ENCODE measurements around the gene PDE8A.

DNA sequence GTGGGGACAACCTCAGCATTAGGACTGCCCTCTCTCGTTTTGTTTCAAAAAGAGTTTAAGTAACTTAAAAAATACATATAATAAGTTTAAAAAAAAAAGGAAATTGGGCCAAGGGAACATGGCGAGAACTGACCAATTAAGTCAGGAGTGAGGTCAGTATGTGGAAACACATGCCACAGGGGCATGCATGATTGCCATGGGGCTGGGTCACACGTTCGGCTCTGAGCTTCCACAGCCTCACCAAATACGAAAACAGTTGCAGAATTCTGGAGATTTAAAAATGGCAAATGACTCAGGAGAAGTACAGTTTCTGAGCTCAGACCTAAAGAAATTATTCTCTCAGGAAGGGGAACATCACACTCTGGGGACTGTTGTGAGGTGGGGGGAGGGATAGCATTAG lies 24.1 kb downstream of the PDE8A start:
- TF ChIP-seq, protein P1, sequence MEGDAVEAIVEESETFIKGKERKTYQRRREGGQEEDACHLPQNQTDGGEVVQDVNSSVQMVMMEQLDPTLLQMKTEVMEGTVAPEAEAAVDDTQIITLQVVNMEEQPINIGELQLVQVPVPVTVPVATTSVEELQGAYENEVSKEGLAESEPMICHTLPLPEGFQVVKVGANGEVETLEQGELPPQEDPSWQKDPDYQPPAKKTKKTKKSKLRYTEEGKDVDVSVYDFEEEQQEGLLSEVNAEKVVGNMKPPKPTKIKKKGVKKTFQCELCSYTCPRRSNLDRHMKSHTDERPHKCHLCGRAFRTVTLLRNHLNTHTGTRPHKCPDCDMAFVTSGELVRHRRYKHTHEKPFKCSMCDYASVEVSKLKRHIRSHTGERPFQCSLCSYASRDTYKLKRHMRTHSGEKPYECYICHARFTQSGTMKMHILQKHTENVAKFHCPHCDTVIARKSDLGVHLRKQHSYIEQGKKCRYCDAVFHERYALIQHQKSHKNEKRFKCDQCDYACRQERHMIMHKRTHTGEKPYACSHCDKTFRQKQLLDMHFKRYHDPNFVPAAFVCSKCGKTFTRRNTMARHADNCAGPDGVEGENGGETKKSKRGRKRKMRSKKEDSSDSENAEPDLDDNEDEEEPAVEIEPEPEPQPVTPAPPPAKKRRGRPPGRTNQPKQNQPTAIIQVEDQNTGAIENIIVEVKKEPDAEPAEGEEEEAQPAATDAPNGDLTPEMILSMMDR (IDR thresholded peaks at IDR 0.05; ENCODE audit: extremely low read depth in 1 of 2, insufficient read depth in 1 of 2, low read depth in 1 of 2, low read length in 2 of 2) = no peak
- no peak for TF ChIP-seq POLR2A (IDR thresholded peaks at IDR 0.05; ENCODE audit: low read depth, low read length)
- TF ChIP-seq GATA2 (IDR thresholded peaks at IDR 0.05; ENCODE audit: insufficient read depth, insufficient read length, low read depth, low read length) = no peak
- TF ChIP-seq EZH2 (IDR thresholded peaks at IDR 0.05; ENCODE audit: borderline replicate concordance, low read depth, low read length, severe bottlenecking) = no peak
- TF ChIP-seq, protein P2, sequence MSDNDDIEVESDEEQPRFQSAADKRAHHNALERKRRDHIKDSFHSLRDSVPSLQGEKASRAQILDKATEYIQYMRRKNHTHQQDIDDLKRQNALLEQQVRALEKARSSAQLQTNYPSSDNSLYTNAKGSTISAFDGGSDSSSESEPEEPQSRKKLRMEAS (IDR thresholded peaks at IDR 0.05; ENCODE audit: insufficient read depth, insufficient read length) = no peak
- no peak for TF ChIP-seq POLR2AphosphoS5 (IDR thresholded peaks at IDR 0.05; ENCODE audit: insufficient read depth, low read depth, low read length)
- no peak for TF ChIP-seq MYC (IDR thresholded peaks at IDR 0.05; ENCODE audit: low read depth, low read length)
- TF ChIP-seq FOS (IDR thresholded peaks at IDR 0.05; ENCODE audit: borderline replicate concordance, insufficient read depth, low read length) = no peak
